Gastroesophageal sphincter (tissue), 4 donors: ENCODE measurements around the gene C10orf71. TPM values are rescaled to one million over a fixed set of nuclear protein-coding genes. Genes with fewer than 3 reads are reported as not detected.

Experiments
- ATAC-seq: fragments of 150-250 bp; one replicate; pipeline ENCODE4 v1.9.1; 2016; ENCODE audit warnings: mild to moderate bottlenecking, moderate library complexity
- H3K27ac ChIP-seq, 4 donors: fragments of 200-600 bp; sonication (generic) in 3 of 4; 1 replicate in 3 of 4; 2 replicates in 1 of 4; pipeline ENCODE4 v1.5.1; 2016 to 2019
- H3K27me3 ChIP-seq: fragments of 200-600 bp; sonication (generic); one replicate; pipeline ENCODE4 v1.5.1; 2019
- H3K36me3 ChIP-seq, 2 donors: fragments of 200-600 bp; sonication (generic); one replicate each; pipeline ENCODE4 v1.5.1; 2019; ENCODE audit warnings: control low read depth in 1 of 2
- H3K4me1 ChIP-seq, 3 donors: fragments of 200-600 bp; sonication (generic); 1 replicate in 2 of 3; 2 replicates in 1 of 3; pipeline ENCODE4 v1.5.1; 2016 to 2019; ENCODE audit warnings: control low read depth in 2 of 3
- H3K4me3 ChIP-seq, 2 donors: fragments of 200-600 bp; sonication (generic); one replicate each; pipeline ENCODE4 v1.5.1; 2019; ENCODE audit warnings: mild to moderate bottlenecking in 1 of 2, moderate library complexity in 1 of 2
- H3K9me3 ChIP-seq, 3 donors: fragments of 200-600 bp; sonication (generic); one replicate each; pipeline ENCODE4 v1.5.1; 2017 to 2019; ENCODE audit warnings: control low read depth in 2 of 3
- EP300 ChIP-seq: sonication (generic); formaldehyde crosslinking; IDR thresholded peaks from one replicate; pipeline ENCODE4 v1.6.1; 2017; ENCODE audit warnings: antibody characterized with exemption, mild to moderate bottlenecking
- POLR2A ChIP-seq, 2 donors: fragments of 450-650 bp; IDR thresholded peaks; one replicate each; pipeline ENCODE4 v1.6.1; 2017; ENCODE audit warnings: antibody characterized with exemption in 2 of 2, mild to moderate bottlenecking in 2 of 2, moderate library complexity in 1 of 2
- POLR2AphosphoS5 ChIP-seq: sonication (generic); formaldehyde crosslinking; IDR thresholded peaks from one replicate; pipeline ENCODE4 v1.6.1; 2017; ENCODE audit warnings: antibody characterized with exemption
- WGBS, 2 donors: methylation state at CpG; one replicate each; pipeline ENCODE4 v1.1.5; 2018; ENCODE audit warnings: low coverage in 1 of 2; 5-methylcytosine and 5-hydroxymethylcytosine counted together
- total RNA-seq, 4 donors: library from RNA; depleted of rRNA; stranded (reverse); fragments of >200 nt; gene quantifications; one replicate each; pipeline ENCODE4 v1.1.0, GENCODE V29; 2016
- TF ChIP-seq, protein P1 (sequence below), 4 experiments: fragments of 200-600 bp in 2 of 4; fragments of 450-650 bp in 2 of 4; sonication (generic) in 1 of 4; IDR thresholded peaks; one replicate each; pipeline ENCODE4 v1.5.1; 2017 to 2019; ENCODE audit warnings: antibody characterized with exemption in 4 of 4, mild to moderate bottlenecking in 2 of 4, moderate library complexity in 2 of 4

C10orf71 gene
- total RNA-seq, 4 donors from 2014 or later = 0.08 to 0.27 TPM; not detected in 2

DNA sequence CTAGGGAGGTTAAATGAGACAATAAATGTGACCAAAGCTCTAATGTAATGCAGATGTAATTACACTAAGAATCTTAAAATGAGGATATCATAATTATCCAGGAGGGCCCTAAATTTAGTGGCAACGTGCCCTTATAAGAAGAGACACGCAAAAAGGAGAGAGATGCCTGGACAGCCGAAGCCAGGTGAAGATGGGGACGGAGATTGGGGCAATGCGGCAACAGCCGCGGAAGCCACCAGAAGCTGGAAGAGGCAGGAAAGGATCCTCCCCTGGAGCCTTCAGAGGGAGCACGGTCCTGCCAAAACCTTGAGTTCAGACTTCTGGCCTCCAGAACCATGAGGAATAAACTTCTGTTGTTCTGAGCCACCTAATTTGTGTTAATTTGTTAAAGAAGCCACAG, 25.3 kb upstream of the C10orf71 start:
- no peak overlapping the region for H3K4me3 ChIP-seq
- H3K9me3 ChIP-seq = no peaks in the 10 kb centered on the region
- no peak for TF ChIP-seq POLR2AphosphoS5
- no peak for TF ChIP-seq EP300
- no peak for TF ChIP-seq POLR2A (IDR thresholded peaks at IDR 0.05)
- TF ChIP-seq, protein P1, sequence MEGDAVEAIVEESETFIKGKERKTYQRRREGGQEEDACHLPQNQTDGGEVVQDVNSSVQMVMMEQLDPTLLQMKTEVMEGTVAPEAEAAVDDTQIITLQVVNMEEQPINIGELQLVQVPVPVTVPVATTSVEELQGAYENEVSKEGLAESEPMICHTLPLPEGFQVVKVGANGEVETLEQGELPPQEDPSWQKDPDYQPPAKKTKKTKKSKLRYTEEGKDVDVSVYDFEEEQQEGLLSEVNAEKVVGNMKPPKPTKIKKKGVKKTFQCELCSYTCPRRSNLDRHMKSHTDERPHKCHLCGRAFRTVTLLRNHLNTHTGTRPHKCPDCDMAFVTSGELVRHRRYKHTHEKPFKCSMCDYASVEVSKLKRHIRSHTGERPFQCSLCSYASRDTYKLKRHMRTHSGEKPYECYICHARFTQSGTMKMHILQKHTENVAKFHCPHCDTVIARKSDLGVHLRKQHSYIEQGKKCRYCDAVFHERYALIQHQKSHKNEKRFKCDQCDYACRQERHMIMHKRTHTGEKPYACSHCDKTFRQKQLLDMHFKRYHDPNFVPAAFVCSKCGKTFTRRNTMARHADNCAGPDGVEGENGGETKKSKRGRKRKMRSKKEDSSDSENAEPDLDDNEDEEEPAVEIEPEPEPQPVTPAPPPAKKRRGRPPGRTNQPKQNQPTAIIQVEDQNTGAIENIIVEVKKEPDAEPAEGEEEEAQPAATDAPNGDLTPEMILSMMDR (IDR thresholded peaks at IDR 0.05) = no peak
- no peak overlapping the region for H3K27ac ChIP-seq
- no peaks in the 10 kb centered on the region for H3K27me3 ChIP-seq
- no peaks in the 10 kb centered on the region for H3K36me3 ChIP-seq
- ATAC-seq = no peak
- peaks cover 0 to 15% (median 11%) of the 10 kb centered on the region in 3 donors for H3K4me1 ChIP-seq
- WGBS, 2 donors = 88 to 96% methylated on average over 2 to 7 of the region's 8 CpGs

DNA sequence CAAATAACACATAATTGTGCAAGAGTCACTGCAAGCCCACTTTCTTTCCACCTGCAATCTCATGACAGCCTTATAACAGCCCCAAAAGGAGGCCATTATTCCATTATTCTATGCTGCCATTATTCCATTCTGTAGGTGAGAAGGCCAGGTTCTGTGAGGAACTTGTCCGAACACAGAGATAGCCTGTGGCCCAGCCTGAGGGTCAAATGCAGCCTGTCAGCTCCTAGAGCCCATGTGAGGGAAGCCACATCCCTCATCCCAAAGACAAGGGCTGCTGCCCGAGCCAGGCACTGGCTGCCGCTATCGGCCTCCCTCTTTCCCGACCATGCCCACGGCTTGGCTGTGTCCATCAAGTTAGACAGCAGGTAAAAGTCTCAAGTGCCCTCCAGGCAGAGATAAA, 24.1 kb upstream of the C10orf71 start:
- ATAC-seq = no peak
- no peaks in the 10 kb centered on the region for H3K36me3 ChIP-seq
- no peak overlapping the region for H3K4me3 ChIP-seq
- no peak overlapping the region for H3K27ac ChIP-seq
- H3K4me1 ChIP-seq = peaks cover 0 to 15% (median 11%) of the 10 kb centered on the region in 3 donors
- WGBS, 2 donors = 70% methylated on average over 4 of the region's 6 CpGs; no CpG with 5 or more reads in 1 of the 2 donors
- TF ChIP-seq EP300 (no peak), POLR2AphosphoS5 (no peak), POLR2A (IDR thresholded peaks at IDR 0.05) (no peak)
- TF ChIP-seq, protein P1 (IDR thresholded peaks at IDR 0.05) = no peak
- peaks cover 9% of the 10 kb centered on the region for H3K27me3 ChIP-seq
- no peaks in the 10 kb centered on the region for H3K9me3 ChIP-seq

DNA sequence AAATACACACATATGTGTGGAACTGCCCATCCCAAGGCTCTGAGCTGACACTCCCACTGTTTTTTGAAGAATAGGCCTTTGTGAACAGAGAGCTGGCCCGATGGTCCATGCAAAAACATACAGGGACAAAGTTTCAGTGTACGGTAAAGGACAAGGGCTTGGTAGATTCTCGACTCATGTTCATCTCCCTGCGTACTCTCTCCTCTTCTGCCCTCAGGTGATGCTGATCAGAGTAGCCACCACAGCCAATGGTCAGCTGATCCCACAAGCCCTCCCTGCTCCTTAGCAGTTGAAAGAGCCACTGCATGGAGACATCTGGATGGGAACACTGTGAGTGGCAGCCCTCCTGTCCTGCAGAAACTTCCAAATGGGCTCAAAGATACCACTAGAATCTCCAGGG, 23.1 kb upstream of the C10orf71 start:
- Histone ChIP-seq H3K4me1 (peaks cover 0 to 15% (median 11%) of the 10 kb centered on the region in 3 donors), H3K27me3 (peaks cover 15% of the 10 kb centered on the region), H3K36me3 (no peaks in the 10 kb centered on the region), H3K4me3 (no peak overlapping the region), H3K9me3 (no peaks in the 10 kb centered on the region), H3K27ac (no peak overlapping the region)
- WGBS, 2 donors = no CpG with 5 or more reads among the region's 4 CpGs
- no peak for TF ChIP-seq EP300
- TF ChIP-seq POLR2AphosphoS5 = no peak
- TF ChIP-seq, protein P1 (IDR thresholded peaks at IDR 0.05) = no peak
- no peak for TF ChIP-seq POLR2A (IDR thresholded peaks at IDR 0.05)
- no peak for ATAC-seq

DNA sequence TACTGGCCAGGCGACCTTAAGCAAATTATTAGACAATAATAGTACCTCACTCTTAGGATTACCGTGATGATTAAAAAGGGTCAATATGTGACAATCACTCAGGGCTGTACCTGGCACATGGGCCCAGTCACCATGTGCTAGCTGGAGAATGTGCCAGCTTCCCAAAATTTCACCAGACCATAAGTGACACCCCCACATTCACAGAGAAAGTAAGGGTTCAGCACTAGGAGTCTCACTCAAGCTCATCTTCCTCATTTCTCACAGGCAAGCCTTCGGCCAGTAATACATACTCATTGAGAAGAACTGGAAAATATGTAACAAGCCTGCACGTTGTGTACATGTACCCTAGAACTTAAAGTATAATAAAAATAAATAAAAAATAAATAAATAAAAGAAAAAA, 22.4 kb upstream of the C10orf71 start:
- H3K27me3 ChIP-seq = peaks cover 20% of the 10 kb centered on the region
- peaks cover 0 to 15% (median 11%) of the 10 kb centered on the region in 3 donors for H3K4me1 ChIP-seq
- H3K4me3 ChIP-seq = no peak overlapping the region
- no peak for ATAC-seq
- H3K9me3 ChIP-seq = no peaks in the 10 kb centered on the region
- no peak overlapping the region for H3K27ac ChIP-seq
- TF ChIP-seq, protein P1 (IDR thresholded peaks at IDR 0.05) = no peak
- no peak for TF ChIP-seq POLR2AphosphoS5
- TF ChIP-seq EP300 = no peak
- TF ChIP-seq POLR2A (IDR thresholded peaks at IDR 0.05) = no peak
- H3K36me3 ChIP-seq = no peaks in the 10 kb centered on the region
- 94% methylated on average over 2 to 3 of the region's 4 CpGs for WGBS, 2 donors

DNA sequence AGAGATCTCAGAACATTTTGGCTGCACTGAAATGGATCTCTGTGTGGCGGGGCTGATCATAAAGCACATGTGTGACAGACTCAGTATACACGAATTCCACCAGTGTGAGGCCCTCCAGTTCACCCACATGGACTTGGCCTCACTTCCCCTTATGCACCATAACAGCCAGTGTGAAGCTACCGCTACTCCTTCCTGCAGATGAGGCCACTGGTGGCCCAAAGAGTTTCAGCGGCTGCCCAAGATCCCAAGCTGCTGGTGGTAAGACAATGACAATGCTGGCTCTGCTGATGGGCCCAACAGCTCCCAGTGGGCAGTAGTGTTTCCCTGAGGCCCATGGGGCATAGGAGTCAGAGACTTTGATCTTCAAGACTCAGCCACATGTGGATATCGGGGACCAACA, 21.0 kb upstream of the C10orf71 start:
- no peak overlapping the region for H3K27ac ChIP-seq
- TF ChIP-seq POLR2AphosphoS5 = no peak
- TF ChIP-seq, protein P1 (IDR thresholded peaks at IDR 0.05) = no peak
- TF ChIP-seq POLR2A (IDR thresholded peaks at IDR 0.05) = no peak
- no peak for TF ChIP-seq EP300
- ATAC-seq = no peak
- H3K27me3 ChIP-seq = peaks cover 20% of the 10 kb centered on the region
- no peak overlapping the region for H3K4me3 ChIP-seq
- H3K36me3 ChIP-seq = no peaks in the 10 kb centered on the region
- peaks cover 0 to 2% (median 1%) of the 10 kb centered on the region in 3 donors for H3K4me1 ChIP-seq
- H3K9me3 ChIP-seq = no peaks in the 10 kb centered on the region
- no CpG with 5 or more reads among the region's 5 CpGs for WGBS, 2 donors
